ENCODE results near the gene MAPKAP1.

MAPKAP1 gene

GRCh38 chr9:125706651-125707471 lies at the start of gene MAPKAP1:
TSS of gene MAPKAP1 (minus strand) at chr9:125707208. CDS start at chr9:125672574, 34,634 bp downstream.
- peak; percentile 54 for TF ChIP-seq FOXP2 (optimal IDR thresholded peaks at IDR 0.05; ENCODE audit: control extremely low read depth, extremely low read length, insufficient read depth)
- TF ChIP-seq EZH2 (IDR thresholded peaks at IDR 0.05): no peak
- peak; percentile 85 for TF ChIP-seq POLR2AphosphoS5 (IDR thresholded peaks at IDR 0.05; ENCODE audit: borderline replicate concordance, low read depth, low read length)
- H3K27ac ChIP-seq: no peak within 1 kb of the TSS
- peak; percentile 60 for DNase-seq (ENCODE audit: low read depth, low spot score)
- no peaks in the 10 kb centered on the region for H3K9me3 ChIP-seq (ENCODE audit: low read depth, low read length)
- H3K36me3 ChIP-seq (ENCODE audit: insufficient read depth, low read length): no peaks in the 10 kb centered on the region
- peak within 1 kb of the TSS; percentile 93 for H3K4me3 ChIP-seq
- H3K9ac ChIP-seq (ENCODE audit: insufficient read length): peak within 1 kb of the TSS; percentile 89

DNA sequence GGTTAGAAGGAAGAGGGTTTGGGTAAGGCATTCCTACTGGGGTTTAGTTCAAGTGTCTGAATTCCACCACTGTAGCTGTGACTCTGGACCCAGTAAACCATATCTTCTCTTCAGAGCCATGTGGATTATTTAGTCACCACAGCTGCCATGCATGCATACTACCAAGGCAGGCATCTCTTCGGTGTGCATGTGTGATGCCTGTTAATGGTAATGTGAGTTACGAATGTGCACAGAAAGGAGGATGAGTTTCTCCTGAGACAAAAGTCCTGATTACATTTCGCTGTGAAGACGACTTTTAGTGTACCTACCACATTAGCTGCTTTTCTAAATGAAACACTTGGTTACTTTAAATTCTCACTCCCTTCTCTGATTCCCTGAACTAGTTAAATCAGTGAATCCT lies 49.5 kb upstream of the MAPKAP1 start:
- H3K4me3 ChIP-seq: no peak overlapping the region
- H3K27ac ChIP-seq: no peak overlapping the region
- no peaks in the 10 kb centered on the region for H3K36me3 ChIP-seq (ENCODE audit: insufficient read depth, low read length)
- no peaks in the 10 kb centered on the region for H3K9me3 ChIP-seq (ENCODE audit: low read depth, low read length)
- DNase-seq (ENCODE audit: low read depth, low spot score): no peak
- H3K9ac ChIP-seq (ENCODE audit: insufficient read length): no peak overlapping the region
- TF ChIP-seq EZH2 (IDR thresholded peaks at IDR 0.05) (no peak), FOXP2 (optimal IDR thresholded peaks at IDR 0.05; ENCODE audit: control extremely low read depth, extremely low read length, insufficient read depth) (no peak)

DNA sequence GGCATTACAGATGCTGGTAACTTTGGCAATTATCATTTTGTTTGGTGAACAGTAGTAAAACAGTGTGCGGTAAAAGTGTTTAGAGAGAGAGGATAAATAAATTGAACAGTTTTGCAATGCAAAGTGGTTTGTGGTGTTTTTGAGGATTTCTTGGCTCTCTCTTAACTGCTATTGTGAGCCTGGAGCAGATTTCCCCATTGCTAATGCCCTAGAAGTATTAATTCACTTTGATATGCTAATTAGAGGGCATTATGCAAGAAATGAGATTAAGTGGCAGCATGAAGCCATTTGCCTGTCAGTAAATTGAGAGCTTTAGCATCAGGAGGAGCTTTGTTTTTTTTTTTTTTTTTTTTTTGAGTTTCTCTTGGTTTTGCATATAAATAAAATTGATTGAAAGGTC lies 48.3 kb upstream of the MAPKAP1 start:
- Histone ChIP-seq H3K27ac (no peak overlapping the region), H3K4me3 (no peak overlapping the region), H3K36me3 (ENCODE audit: insufficient read depth, low read length) (no peaks in the 10 kb centered on the region), H3K9me3 (ENCODE audit: low read depth, low read length) (no peaks in the 10 kb centered on the region), H3K9ac (ENCODE audit: insufficient read length) (no peak overlapping the region)
- peak; percentile 85 for DNase-seq (ENCODE audit: low read depth, low spot score)
- TF ChIP-seq FOXP2 (optimal IDR thresholded peaks at IDR 0.05; ENCODE audit: control extremely low read depth, extremely low read length, insufficient read depth) (peak; percentile 92), EZH2 (IDR thresholded peaks at IDR 0.05) (no peak), POLR2AphosphoS5 (IDR thresholded peaks at IDR 0.05; ENCODE audit: borderline replicate concordance, low read depth, low read length) (peak; percentile 53; the same call in 1 of the 2 replicates)

DNA sequence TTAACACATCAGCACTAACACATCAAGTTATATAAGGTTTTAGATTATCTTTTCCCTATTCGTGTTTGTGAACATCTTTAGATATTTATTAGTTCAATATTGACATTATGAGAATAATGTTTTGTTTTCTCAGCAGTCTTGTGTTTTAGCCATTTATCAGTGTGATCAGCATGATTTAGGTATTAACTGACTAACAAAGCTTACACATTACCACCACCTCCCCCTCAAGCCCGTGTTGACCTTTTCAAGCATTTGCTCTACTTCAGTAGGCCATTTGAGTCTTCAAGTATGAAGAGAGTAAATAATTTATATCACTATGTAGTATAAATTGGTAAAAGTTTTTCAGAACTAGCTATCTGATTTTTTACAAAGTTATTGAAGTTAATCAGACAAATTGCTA lies 47.1 kb upstream of the MAPKAP1 start:
- no peak for DNase-seq (ENCODE audit: low read depth, low spot score)
- H3K9me3 ChIP-seq (ENCODE audit: low read depth, low read length): no peaks in the 10 kb centered on the region
- H3K4me3 ChIP-seq: no peak overlapping the region
- TF ChIP-seq POLR2AphosphoS5 (IDR thresholded peaks at IDR 0.05; ENCODE audit: borderline replicate concordance, low read depth, low read length) (no peak), EZH2 (IDR thresholded peaks at IDR 0.05) (no peak), FOXP2 (optimal IDR thresholded peaks at IDR 0.05; ENCODE audit: control extremely low read depth, extremely low read length, insufficient read depth) (no peak)
- H3K9ac ChIP-seq (ENCODE audit: insufficient read length): no peak overlapping the region
- H3K36me3 ChIP-seq (ENCODE audit: insufficient read depth, low read length): no peaks in the 10 kb centered on the region
- H3K27ac ChIP-seq: no peak overlapping the region

DNA sequence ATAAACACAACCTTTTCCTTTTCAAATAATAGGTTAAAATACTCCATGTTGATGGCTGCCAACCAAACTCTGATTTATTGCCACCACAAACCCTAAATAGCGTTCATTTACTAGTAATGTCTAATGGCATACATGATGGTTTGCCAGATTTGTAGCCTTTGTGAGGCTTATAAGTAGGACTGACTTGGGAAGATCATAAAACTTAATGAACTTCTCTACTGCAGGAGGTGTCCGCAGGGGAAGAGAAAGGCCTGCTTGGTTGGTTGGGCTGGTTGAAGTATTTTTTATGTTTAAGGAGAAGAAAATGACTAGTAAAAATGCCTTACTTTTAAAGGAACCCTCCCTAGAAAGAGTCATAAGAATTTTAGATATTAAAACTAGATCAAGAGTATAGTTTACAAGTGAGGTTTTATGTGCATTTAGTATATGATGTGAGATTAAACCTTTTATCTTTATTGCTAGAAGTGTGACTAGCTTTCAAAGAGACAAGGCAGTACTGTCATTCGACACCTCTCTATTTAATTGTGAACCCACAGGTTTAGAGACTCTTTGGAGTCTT lies 45.1 kb upstream of the MAPKAP1 start:
- no peaks in the 10 kb centered on the region for H3K36me3 ChIP-seq (ENCODE audit: insufficient read depth, low read length)
- no peak overlapping the region for H3K9ac ChIP-seq (ENCODE audit: insufficient read length)
- no peak overlapping the region for H3K27ac ChIP-seq
- TF ChIP-seq EZH2 (IDR thresholded peaks at IDR 0.05): no peak
- TF ChIP-seq POLR2AphosphoS5 (IDR thresholded peaks at IDR 0.05; ENCODE audit: borderline replicate concordance, low read depth, low read length): no peak
- no peak for TF ChIP-seq FOXP2 (optimal IDR thresholded peaks at IDR 0.05; ENCODE audit: control extremely low read depth, extremely low read length, insufficient read depth)
- no peak for DNase-seq (ENCODE audit: low read depth, low spot score)
- H3K4me3 ChIP-seq: no peak overlapping the region
- H3K9me3 ChIP-seq (ENCODE audit: low read depth, low read length): no peaks in the 10 kb centered on the region

- Histone ChIP-seq H3K36me3 (ENCODE audit: insufficient read depth, low read length) (no peaks in the 10 kb centered on the region), H3K4me3 (no peak overlapping the region), H3K9me3 (ENCODE audit: low read depth, low read length) (no peaks in the 10 kb centered on the region), H3K27ac (no peak overlapping the region), H3K9ac (ENCODE audit: insufficient read length) (no peak overlapping the region)
- DNase-seq (ENCODE audit: low read depth, low spot score): no peak
- no peak for TF ChIP-seq EZH2 (IDR thresholded peaks at IDR 0.05)
- no peak for TF ChIP-seq POLR2AphosphoS5 (IDR thresholded peaks at IDR 0.05; ENCODE audit: borderline replicate concordance, low read depth, low read length)
Observed at GRCh38 chr9:125750627-125751011, 43.6 kb upstream of the MAPKAP1 start.

DNA sequence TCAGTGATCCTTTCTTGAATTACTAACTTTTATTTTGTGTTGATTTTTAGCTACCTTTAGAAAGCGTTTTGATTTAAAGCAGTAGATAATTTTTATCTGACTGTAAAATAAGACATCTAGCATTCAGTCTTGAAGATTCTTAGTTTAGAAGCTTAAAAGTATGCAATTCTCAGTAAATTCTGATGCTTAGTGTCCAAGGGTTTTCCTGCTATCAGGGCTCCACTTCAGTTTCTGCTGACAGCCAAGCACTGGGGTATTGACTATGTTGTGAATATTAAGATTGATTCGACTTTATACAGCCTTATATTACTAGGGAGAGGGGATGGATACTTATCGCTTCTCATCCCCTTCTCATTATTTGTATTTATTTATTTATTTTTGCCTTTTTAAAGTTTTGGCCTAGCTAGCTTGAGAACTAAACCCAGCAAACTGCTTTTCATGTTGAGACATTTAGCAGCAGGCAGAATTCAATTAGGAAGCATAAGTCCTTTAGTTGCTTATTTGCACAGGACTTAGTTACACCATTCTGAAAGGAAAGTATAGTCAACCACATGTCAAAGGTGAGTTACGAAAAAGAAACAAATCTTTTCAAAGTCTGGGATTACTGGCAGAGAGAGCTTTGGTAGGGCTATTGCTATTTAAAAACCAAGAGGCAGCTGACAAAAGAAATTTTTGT lies 43.1 kb upstream of the MAPKAP1 start:
- H3K4me3 ChIP-seq: no peak overlapping the region

DNA sequence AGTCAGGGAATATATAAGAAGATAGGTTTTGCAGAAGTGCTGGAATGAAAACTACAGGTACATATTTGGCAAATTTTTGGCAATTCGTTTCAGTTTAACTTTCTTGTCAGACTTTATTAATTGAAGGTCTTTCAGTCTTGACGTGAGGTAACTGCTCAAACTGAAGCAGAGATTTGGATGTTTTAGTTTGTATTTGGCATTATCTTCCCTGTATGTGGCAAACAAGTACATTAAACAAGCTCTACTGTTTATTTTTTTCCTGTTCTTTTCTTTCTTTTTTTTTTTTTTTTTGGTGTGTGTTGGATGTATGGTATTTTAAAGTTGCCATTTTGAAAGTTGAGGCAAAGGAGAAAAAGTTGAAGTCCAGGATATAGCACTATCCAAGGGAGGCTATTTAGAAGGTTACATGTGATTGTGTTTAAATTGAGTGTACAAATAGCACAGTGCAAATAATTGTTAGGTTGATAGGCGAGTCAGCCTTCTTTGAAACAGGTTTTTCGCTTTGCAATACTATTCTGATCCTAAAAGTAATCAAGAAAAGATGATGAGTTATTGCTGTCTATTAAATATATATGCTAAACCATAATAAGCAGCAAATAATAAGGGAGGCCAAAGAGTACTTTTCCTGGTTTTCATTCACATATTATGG lies 42.4 kb upstream of the MAPKAP1 start:
- Histone ChIP-seq H3K36me3 (ENCODE audit: insufficient read depth, low read length) (no peaks in the 10 kb centered on the region), H3K9me3 (ENCODE audit: low read depth, low read length) (no peaks in the 10 kb centered on the region), H3K4me3 (no peak overlapping the region), H3K27ac (no peak overlapping the region), H3K9ac (ENCODE audit: insufficient read length) (no peak overlapping the region)
- DNase-seq (ENCODE audit: low read depth, low spot score): no peak
- TF ChIP-seq POLR2AphosphoS5 (IDR thresholded peaks at IDR 0.05; ENCODE audit: borderline replicate concordance, low read depth, low read length) (no peak), EZH2 (IDR thresholded peaks at IDR 0.05) (no peak), FOXP2 (optimal IDR thresholded peaks at IDR 0.05; ENCODE audit: control extremely low read depth, extremely low read length, insufficient read depth) (no peak)

More for the DNA sequence above, 43.1 kb upstream of the MAPKAP1 start:
- H3K9me3 ChIP-seq (ENCODE audit: low read depth, low read length): no peaks in the 10 kb centered on the region
- no peaks in the 10 kb centered on the region for H3K36me3 ChIP-seq (ENCODE audit: insufficient read depth, low read length)
- no peak for DNase-seq (ENCODE audit: low read depth, low spot score)
- TF ChIP-seq POLR2AphosphoS5 (IDR thresholded peaks at IDR 0.05; ENCODE audit: borderline replicate concordance, low read depth, low read length) (no peak), FOXP2 (optimal IDR thresholded peaks at IDR 0.05; ENCODE audit: control extremely low read depth, extremely low read length, insufficient read depth) (no peak), EZH2 (IDR thresholded peaks at IDR 0.05) (no peak)
- H3K9ac ChIP-seq (ENCODE audit: insufficient read length): no peak overlapping the region
- H3K27ac ChIP-seq: no peak overlapping the region
